OCI-LY7 (cell line): ENCODE measurements around the gene POU2AF3.

Experiments used
- EZH2phosphoT487 ChIP-seq: fragments of 200-600 bp; sonication (generic); IDR thresholded peaks from 2 replicates; pipeline ENCODE4 v1.6.1; 2018; ENCODE audit warnings: low read depth, borderline replicate concordance, mild to moderate bottlenecking, mixed run types, antibody characterized with exemption, low read length, moderate library complexity, mixed read lengths
- TF ChIP-seq, protein P1 (sequence below): fragments of 200-600 bp; sonication (generic); conservative IDR thresholded peaks from 2 replicates; pipeline ENCODE4 v1.5.1; 2014; ENCODE audit warnings: mild to moderate bottlenecking, antibody characterized with exemption, low read length, moderate library complexity, mixed read lengths

DNA sequence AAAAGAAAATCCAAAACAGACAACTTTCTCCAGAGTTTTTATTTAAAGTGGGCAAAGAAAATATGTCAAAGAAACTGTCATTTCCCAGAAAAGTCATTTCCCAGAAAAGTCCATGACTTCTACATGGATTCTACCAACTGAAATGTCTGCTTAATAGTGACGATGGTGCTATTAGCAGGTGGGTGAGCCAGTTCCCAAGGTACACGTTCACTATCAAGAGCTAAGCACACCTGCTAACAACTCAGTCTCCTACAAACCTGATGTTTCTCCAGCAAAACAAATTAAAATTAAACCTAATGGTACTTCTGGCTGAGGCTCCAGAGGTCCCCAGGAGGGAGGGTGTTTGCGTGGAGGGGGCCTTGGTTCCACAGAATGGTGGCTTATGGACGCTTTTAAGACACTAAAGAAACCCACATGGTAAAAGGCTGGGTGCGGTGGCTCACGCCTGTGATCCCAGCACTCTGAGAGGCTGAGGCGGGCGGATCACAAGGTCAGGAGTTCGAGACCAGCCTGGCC is 53.9 kb downstream of the POU2AF3 start:
- TF ChIP-seq, protein P1, sequence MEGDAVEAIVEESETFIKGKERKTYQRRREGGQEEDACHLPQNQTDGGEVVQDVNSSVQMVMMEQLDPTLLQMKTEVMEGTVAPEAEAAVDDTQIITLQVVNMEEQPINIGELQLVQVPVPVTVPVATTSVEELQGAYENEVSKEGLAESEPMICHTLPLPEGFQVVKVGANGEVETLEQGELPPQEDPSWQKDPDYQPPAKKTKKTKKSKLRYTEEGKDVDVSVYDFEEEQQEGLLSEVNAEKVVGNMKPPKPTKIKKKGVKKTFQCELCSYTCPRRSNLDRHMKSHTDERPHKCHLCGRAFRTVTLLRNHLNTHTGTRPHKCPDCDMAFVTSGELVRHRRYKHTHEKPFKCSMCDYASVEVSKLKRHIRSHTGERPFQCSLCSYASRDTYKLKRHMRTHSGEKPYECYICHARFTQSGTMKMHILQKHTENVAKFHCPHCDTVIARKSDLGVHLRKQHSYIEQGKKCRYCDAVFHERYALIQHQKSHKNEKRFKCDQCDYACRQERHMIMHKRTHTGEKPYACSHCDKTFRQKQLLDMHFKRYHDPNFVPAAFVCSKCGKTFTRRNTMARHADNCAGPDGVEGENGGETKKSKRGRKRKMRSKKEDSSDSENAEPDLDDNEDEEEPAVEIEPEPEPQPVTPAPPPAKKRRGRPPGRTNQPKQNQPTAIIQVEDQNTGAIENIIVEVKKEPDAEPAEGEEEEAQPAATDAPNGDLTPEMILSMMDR: no peak
- no peak for TF ChIP-seq EZH2phosphoT487
